ENCODE measurements around the gene TBXAS1. TPM values are rescaled to one million over a fixed set of nuclear protein-coding genes. Genes with fewer than 3 reads are reported as not detected.

TBXAS1 gene
- total and polyA plus RNA-seq, 2 donors from 2014 or later = 14.2 to 33.6 TPM

DNA sequence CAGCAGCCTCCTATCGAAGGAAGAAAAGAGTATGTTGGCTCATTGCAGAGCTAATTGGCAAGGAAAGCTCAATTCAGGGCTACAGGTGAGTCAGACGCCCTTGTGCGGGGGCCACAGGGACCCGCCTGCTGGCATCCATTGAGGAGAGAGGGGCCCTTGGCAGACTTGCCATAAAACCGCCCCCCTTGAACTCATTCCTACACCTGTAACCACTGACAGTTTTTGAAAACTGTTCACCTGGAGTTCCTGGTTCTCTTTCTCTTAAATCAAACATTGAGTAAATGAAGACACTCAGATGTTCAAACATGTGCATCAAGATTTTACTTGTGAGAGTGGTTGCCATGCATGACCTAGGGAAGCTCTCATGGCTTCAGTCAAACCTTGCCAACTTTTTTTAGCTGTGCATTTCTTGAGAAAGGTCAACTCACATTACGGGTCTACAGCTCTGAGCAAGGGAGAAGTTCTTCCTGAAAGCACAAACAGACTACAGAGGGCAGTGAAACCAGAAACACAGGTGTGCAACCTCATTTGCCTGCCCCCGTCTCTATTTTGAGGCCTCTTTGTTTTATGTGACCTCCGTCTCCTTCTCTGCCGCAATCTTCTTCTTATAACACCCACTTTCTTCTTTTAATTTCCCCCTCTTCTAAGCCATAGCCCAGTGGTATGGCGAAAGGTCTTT is 87.8 kb downstream of the TBXAS1 start:
- FAIRE-seq = no peak
- Histone ChIP-seq H3K9me3 (ENCODE audit: control insufficient read depth in 2 of 3, insufficient read depth in 1 of 3, low read length in 3 of 3) (no peaks in the 10 kb centered on the region), H3K4me3 (ENCODE audit: low read length in 3 of 3) (no peak overlapping the region), H3K27me3 (ENCODE audit: control insufficient read depth, insufficient read depth, low read length) (no peaks in the 10 kb centered on the region), H3K9ac (ENCODE audit: low read length in 3 of 3) (no peak overlapping the region), H3K36me3 (ENCODE audit: control insufficient read depth in 2 of 3, insufficient read depth in 3 of 3, low read length in 3 of 3) (no peaks in the 10 kb centered on the region), H3K27ac (ENCODE audit: low read depth in 2 of 2, low read length in 2 of 2) (no peak overlapping the region), H3K4me1 (ENCODE audit: control insufficient read depth in 2 of 3, insufficient read depth in 2 of 3, low read depth in 1 of 3, low read length in 3 of 3) (peaks cover 0 to 2% (median 0%) of the 10 kb centered on the region in 3 donors)
- no peak for DNase-seq
- intact Hi-C loops (cut with DNase I) = no loop called here
- TF ChIP-seq, protein P1, sequence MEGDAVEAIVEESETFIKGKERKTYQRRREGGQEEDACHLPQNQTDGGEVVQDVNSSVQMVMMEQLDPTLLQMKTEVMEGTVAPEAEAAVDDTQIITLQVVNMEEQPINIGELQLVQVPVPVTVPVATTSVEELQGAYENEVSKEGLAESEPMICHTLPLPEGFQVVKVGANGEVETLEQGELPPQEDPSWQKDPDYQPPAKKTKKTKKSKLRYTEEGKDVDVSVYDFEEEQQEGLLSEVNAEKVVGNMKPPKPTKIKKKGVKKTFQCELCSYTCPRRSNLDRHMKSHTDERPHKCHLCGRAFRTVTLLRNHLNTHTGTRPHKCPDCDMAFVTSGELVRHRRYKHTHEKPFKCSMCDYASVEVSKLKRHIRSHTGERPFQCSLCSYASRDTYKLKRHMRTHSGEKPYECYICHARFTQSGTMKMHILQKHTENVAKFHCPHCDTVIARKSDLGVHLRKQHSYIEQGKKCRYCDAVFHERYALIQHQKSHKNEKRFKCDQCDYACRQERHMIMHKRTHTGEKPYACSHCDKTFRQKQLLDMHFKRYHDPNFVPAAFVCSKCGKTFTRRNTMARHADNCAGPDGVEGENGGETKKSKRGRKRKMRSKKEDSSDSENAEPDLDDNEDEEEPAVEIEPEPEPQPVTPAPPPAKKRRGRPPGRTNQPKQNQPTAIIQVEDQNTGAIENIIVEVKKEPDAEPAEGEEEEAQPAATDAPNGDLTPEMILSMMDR (IDR thresholded peaks at IDR 0.05; ENCODE audit: borderline replicate concordance, extremely low read depth, insufficient read depth) = no peak

DNA sequence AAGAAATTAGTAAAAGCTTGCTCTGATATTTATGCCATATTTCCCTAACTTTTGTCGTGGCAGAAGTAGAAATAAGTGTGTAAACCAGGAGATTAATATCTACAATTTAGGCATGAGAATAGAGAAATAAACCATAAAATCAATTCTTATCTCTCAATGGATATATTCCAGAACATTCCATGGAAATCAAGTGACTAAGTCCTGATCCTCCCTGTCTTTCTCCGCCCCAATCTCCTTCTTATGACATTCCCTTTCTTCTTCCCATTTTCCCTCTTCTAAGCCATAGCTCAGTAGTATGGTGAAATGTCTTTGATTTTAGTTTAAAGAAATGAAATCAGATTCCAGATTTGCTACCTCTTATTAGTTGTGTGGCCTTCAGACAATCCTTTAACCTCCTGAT is 88.8 kb downstream of the TBXAS1 start:
- intact Hi-C loops (cut with DNase I) = no loop called here
- no peak for DNase-seq
- H3K9me3 ChIP-seq (ENCODE audit: control insufficient read depth in 2 of 3, insufficient read depth in 1 of 3, low read length in 3 of 3) = no peaks in the 10 kb centered on the region
- FAIRE-seq = no peak
- no peak overlapping the region for H3K9ac ChIP-seq (ENCODE audit: low read length in 3 of 3)
- no peaks in the 10 kb centered on the region for H3K36me3 ChIP-seq (ENCODE audit: control insufficient read depth in 2 of 3, insufficient read depth in 3 of 3, low read length in 3 of 3)
- no peak overlapping the region for H3K27ac ChIP-seq (ENCODE audit: low read depth in 2 of 2, low read length in 2 of 2)
- H3K4me3 ChIP-seq (ENCODE audit: low read length in 3 of 3) = no peak overlapping the region
- H3K27me3 ChIP-seq (ENCODE audit: control insufficient read depth, insufficient read depth, low read length) = no peaks in the 10 kb centered on the region
- peaks cover 0 to 2% (median 0%) of the 10 kb centered on the region in 3 donors for H3K4me1 ChIP-seq (ENCODE audit: control insufficient read depth in 2 of 3, insufficient read depth in 2 of 3, low read depth in 1 of 3, low read length in 3 of 3)
- TF ChIP-seq, protein P1 (IDR thresholded peaks at IDR 0.05; ENCODE audit: borderline replicate concordance, extremely low read depth, insufficient read depth) = no peak

DNA sequence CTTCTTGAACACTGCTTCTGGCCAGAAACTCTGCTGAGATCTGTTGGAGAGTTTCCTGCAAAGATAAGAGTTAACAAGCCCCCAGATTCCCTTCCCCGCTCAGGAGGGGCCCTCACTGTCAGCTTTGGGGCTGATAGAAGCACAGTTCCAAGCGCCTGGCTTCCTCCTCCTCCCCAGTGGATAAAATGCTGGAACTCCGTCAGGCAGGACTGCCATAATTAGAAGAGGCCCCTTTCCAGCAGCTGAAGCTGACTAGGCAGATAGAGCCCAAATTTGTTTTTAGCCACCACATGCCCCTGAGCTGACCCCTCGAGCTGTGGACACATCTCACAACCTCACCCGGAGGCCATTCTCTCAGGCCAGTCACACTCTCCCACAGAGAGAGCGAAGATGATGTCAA is 89.4 kb downstream of the TBXAS1 start:
- no peaks in the 10 kb centered on the region for H3K27me3 ChIP-seq (ENCODE audit: control insufficient read depth, insufficient read depth, low read length)
- H3K9ac ChIP-seq (ENCODE audit: low read length in 3 of 3) = no peak overlapping the region
- no peaks in the 10 kb centered on the region for H3K9me3 ChIP-seq (ENCODE audit: control insufficient read depth in 2 of 3, insufficient read depth in 1 of 3, low read length in 3 of 3)
- no peak overlapping the region for H3K4me3 ChIP-seq (ENCODE audit: low read length in 3 of 3)
- no peak for FAIRE-seq
- TF ChIP-seq, protein P1 (IDR thresholded peaks at IDR 0.05; ENCODE audit: borderline replicate concordance, extremely low read depth, insufficient read depth) = no peak
- intact Hi-C loops (cut with DNase I) = no loop called here
- no peaks in the 10 kb centered on the region for H3K36me3 ChIP-seq (ENCODE audit: control insufficient read depth in 2 of 3, insufficient read depth in 3 of 3, low read length in 3 of 3)
- no peak for DNase-seq
- peaks cover 0 to 2% (median 0%) of the 10 kb centered on the region in 3 donors for H3K4me1 ChIP-seq (ENCODE audit: control insufficient read depth in 2 of 3, insufficient read depth in 2 of 3, low read depth in 1 of 3, low read length in 3 of 3)
- no peak overlapping the region for H3K27ac ChIP-seq (ENCODE audit: low read depth in 2 of 2, low read length in 2 of 2)

All from kidney (tissue), 14 donors.